ENCODE measurements around the gene DSP.

DNA sequence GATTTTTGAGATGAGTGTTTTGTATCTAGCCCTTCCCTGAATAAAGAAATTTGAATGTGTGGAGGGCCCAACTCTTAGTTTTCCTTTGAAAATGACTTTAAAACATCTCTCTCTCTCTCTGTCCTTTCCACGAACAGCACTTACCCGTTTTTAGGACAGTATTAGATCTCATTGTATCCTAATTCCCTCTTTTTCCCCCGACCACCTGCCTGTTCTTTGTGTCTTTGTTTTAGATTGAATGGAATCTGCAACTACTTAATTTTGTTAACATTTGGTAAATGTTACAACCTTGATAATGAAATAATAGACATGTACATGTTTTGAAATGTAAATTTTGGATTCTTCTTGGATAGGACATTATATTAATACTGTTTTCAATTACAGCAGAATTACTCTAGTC is 3.1 kb downstream of the DSP start:
- TF ChIP-seq, protein P1, sequence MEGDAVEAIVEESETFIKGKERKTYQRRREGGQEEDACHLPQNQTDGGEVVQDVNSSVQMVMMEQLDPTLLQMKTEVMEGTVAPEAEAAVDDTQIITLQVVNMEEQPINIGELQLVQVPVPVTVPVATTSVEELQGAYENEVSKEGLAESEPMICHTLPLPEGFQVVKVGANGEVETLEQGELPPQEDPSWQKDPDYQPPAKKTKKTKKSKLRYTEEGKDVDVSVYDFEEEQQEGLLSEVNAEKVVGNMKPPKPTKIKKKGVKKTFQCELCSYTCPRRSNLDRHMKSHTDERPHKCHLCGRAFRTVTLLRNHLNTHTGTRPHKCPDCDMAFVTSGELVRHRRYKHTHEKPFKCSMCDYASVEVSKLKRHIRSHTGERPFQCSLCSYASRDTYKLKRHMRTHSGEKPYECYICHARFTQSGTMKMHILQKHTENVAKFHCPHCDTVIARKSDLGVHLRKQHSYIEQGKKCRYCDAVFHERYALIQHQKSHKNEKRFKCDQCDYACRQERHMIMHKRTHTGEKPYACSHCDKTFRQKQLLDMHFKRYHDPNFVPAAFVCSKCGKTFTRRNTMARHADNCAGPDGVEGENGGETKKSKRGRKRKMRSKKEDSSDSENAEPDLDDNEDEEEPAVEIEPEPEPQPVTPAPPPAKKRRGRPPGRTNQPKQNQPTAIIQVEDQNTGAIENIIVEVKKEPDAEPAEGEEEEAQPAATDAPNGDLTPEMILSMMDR (IDR thresholded peaks at IDR 0.05): no peak
- TF ChIP-seq POLR2A (IDR thresholded peaks at IDR 0.05): no peak

Data from sigmoid colon (tissue), 3 donors.